Endothelial cell of umbilical vein (primary cell): Measurements from ENCODE around the gene FNBP1. TPM values are rescaled to one million over a fixed set of nuclear protein-coding genes. Genes with fewer than 3 reads are reported as not detected.

Experiments
- BruUV-seq: library from RNA; stranded (reverse); fragments of 400-500 nt; replicated peaks from 2 replicates; lab custom pipeline; 2021; lab: Mats Ljungman, UMichigan
- CTCF ChIA-PET: fragments of 300-600, 350-600 bp; sonication (Branson Sonifier 250); formaldehyde crosslinking; loops from one replicate; lab custom pipeline; 2021; ENCODE audit warnings: antibody characterized with exemption, inconsistent platforms; lab: Charles Lee
- POLR2A ChIA-PET: fragments of 300-600, 350-600 bp; sonication (Branson Sonifier 250); formaldehyde crosslinking; loops from one replicate; lab custom pipeline; 2021; ENCODE audit warnings: antibody characterized with exemption, inconsistent platforms; lab: Charles Lee
- DNase-seq: peaks from one replicate; pipeline ENCODE4 v3.0.0-alpha.2; 2011; ENCODE audit warnings: low read depth, low spot score
- FAIRE-seq: peaks from 2 replicates; lab custom pipeline; 2011; peaks lifted over from hg19 to GRCh38; lab: Jason Lieb, UNC
- H2AFZ ChIP-seq: 2 replicates; pipeline ENCODE4 v1.6.0; 2012; ENCODE audit warnings: low read depth, low read length, control low read depth, inconsistent platforms
- H3K27ac ChIP-seq: 2 replicates; pipeline ENCODE4 v1.5.1; 2011; ENCODE audit warnings: low read depth, mild to moderate bottlenecking, control low read depth, low read length, moderate library complexity; ENCODE audit not compliant: insufficient read depth
- H3K27me3 ChIP-seq, 2 experiments: 2 replicates each; pipeline versions ENCODE4 v1.6.0 to v1.6.1; 2011; ENCODE audit warnings: low read length in 2 of 2, mixed read lengths in 1 of 2; ENCODE audit not compliant: control insufficient read depth in 2 of 2, insufficient read depth in 2 of 2
- H3K36me3 ChIP-seq, 2 experiments: 2 replicates in 1 of 2; 3 replicates in 1 of 2; pipeline ENCODE4 v1.5.1; 2011; ENCODE audit warnings: low read length in 2 of 2, mild to moderate bottlenecking in 1 of 2, moderate library complexity in 1 of 2; ENCODE audit not compliant: control insufficient read depth in 2 of 2, insufficient read depth in 2 of 2; ENCODE audit errors: extremely low read depth in 1 of 2
- H3K4me1 ChIP-seq: 3 replicates; pipeline ENCODE4 v1.5.1; 2011; ENCODE audit warnings: mild to moderate bottlenecking, low read length; ENCODE audit not compliant: control insufficient read depth, insufficient read depth; ENCODE audit errors: extremely low read depth
- H3K4me2 ChIP-seq: 2 replicates; pipeline ENCODE4 v1.6.1; 2011; ENCODE audit warnings: low read length, control low read depth, mixed read lengths; ENCODE audit not compliant: insufficient read depth
- H3K4me3 ChIP-seq, 3 experiments: fragments of 200-600 bp in 1 of 3; sonication (generic), shearing (Covaris generic) in 1 of 3; replicated peaks in 1 of 3; 2 replicates each; pipeline ENCODE4 v1.5.1; 2011 to 2016; ENCODE audit warnings: control low read depth in 3 of 3, low read length in 3 of 3, mild to moderate bottlenecking in 2 of 3, inconsistent platforms in 1 of 3, low read depth in 1 of 3, moderate library complexity in 1 of 3; ENCODE audit not compliant: insufficient read depth in 1 of 3
- H3K79me2 ChIP-seq: 2 replicates; pipeline ENCODE4 v1.6.0; 2012; ENCODE audit warnings: low read length, inconsistent platforms; ENCODE audit not compliant: control insufficient read depth, insufficient read depth
- H3K9ac ChIP-seq: replicated peaks from 2 replicates; pipeline ENCODE3; 2011; ENCODE audit warnings: low read length, control low read depth; ENCODE audit not compliant: insufficient read depth; ENCODE audit errors: extremely low read depth
- H3K9me1 ChIP-seq: replicated peaks from 3 replicates; pipeline ENCODE4 v1.6.0; 2011; ENCODE audit warnings: mild to moderate bottlenecking, low read length; ENCODE audit not compliant: control insufficient read depth, insufficient read depth; ENCODE audit errors: extremely low read depth
- H3K9me3 ChIP-seq: replicated peaks from 2 replicates; pipeline ENCODE4 v1.5.1; 2012; ENCODE audit warnings: low read length, inconsistent platforms; ENCODE audit not compliant: control insufficient read depth, insufficient read depth
- H4K20me1 ChIP-seq: replicated peaks from 2 replicates; pipeline ENCODE3; 2011; ENCODE audit warnings: mild to moderate bottlenecking, low read length; ENCODE audit not compliant: control insufficient read depth, insufficient read depth; ENCODE audit errors: extremely low read depth
- CTCF ChIP-seq, 2 donors: IDR thresholded peaks; 1 replicate in 1 of 2; 2 replicates in 1 of 2; pipeline ENCODE4 v1.5.1; 2011; ENCODE audit warnings: low read length in 2 of 2, mild to moderate bottlenecking in 2 of 2, moderate library complexity in 2 of 2, control low read depth in 1 of 2, inconsistent platforms in 1 of 2, low read depth in 1 of 2; ENCODE audit not compliant: insufficient read depth in 1 of 2; ENCODE audit errors: extremely low read depth in 1 of 2
- EZH2 ChIP-seq: IDR thresholded peaks from 2 replicates; pipeline ENCODE4 v1.6.1; 2012; ENCODE audit warnings: borderline replicate concordance, low read depth, mild to moderate bottlenecking, moderate library complexity, low read length, inconsistent platforms; ENCODE audit not compliant: severe bottlenecking
- FOS ChIP-seq: IDR thresholded peaks from 2 replicates; pipeline ENCODE4 v1.6.1; 2011; ENCODE audit warnings: mild to moderate bottlenecking, low read length, moderate library complexity, borderline replicate concordance; ENCODE audit not compliant: insufficient read depth
- GATA2 ChIP-seq: IDR thresholded peaks from 2 replicates; pipeline ENCODE4 v1.7.0; 2011; ENCODE audit warnings: low read depth, mild to moderate bottlenecking, moderate library complexity, mixed read lengths, low read length; ENCODE audit not compliant: insufficient read length, insufficient read depth
- JUN ChIP-seq: IDR thresholded peaks from 2 replicates; pipeline ENCODE4 v1.6.1; 2011; ENCODE audit warnings: borderline replicate concordance, low read depth; ENCODE audit not compliant: insufficient read length, insufficient read depth
- MYC ChIP-seq: IDR thresholded peaks from one replicate; pipeline ENCODE4 v1.6.1; 2011; ENCODE audit warnings: mild to moderate bottlenecking, low read depth, low read length
- POLR2A ChIP-seq: IDR thresholded peaks from 2 replicates; pipeline ENCODE4 v1.6.1; 2012; ENCODE audit warnings: low read depth, mild to moderate bottlenecking, control low read depth, low read length
- POLR2AphosphoS5 ChIP-seq: IDR thresholded peaks from 2 replicates; pipeline ENCODE4 v1.6.1; 2012; ENCODE audit warnings: low read depth, mild to moderate bottlenecking, control low read depth, low read length, moderate library complexity; ENCODE audit not compliant: insufficient read depth
- dilution Hi-C: fragments of 300-500 bp; cut with MboI; formaldehyde crosslinking; loops from one replicate; pipeline ENCODE4 v1.15.0; 2019; ENCODE audit warnings: low sequenced_read_pairs; ENCODE audit not compliant: extremely low pct_ligation_motif_present
- intact Hi-C: fragments of 100-400 bp; cut with micrococcal nuclease; formaldehyde crosslinking; loops from one replicate; pipeline ENCODE4 v1.10.0; 2022
- polyA plus RNA-seq, 4 experiments: library from polyadenylated mRNA; depleted of rRNA in 3 of 4; stranded (reverse) in 3 of 4; unstranded in 1 of 4; fragments of >200 nt; gene quantifications; 2 replicates each; pipeline versions ENCODE4 v1.2.1 to v1.2.3, GENCODE V29; 2011 to 2012; ENCODE audit warnings: missing spikeins in 1 of 4
- total RNA-seq: library from RNA; stranded (reverse); gene quantifications from 2 replicates; pipeline ENCODE4 v1.2.3, GENCODE V29; 2021
- TF ChIP-seq, protein P1 (sequence below): IDR thresholded peaks from 2 replicates; pipeline ENCODE4 v1.6.1; 2011; ENCODE audit not compliant: insufficient read depth, insufficient read length

FNBP1 gene
- total and polyA plus RNA-seq, 2 donors (not counting 3 experiments of a cell fraction or from before 2014, with no cell fraction given): 10.9 to 43.9 TPM

GRCh38 chr9:130050462-130050861, 7.5 kb upstream of the FNBP1 start:
- H3K4me3 ChIP-seq: no peak overlapping the region
- H3K79me2 ChIP-seq: peaks cover 18% of the 10 kb centered on the region
- POLR2A ChIA-PET: no interaction called here
- peaks cover 22% of the 10 kb centered on the region for H3K4me1 ChIP-seq
- intact Hi-C loops (no loop called here), dilution Hi-C loops (no loop called here)
- BruUV-seq: no TSS peak
- no peak for FAIRE-seq
- H3K27me3 ChIP-seq: no peaks in the 10 kb centered on the region
- H3K9me1 ChIP-seq: no peaks in the 10 kb centered on the region
- CTCF ChIA-PET: interaction anchor here (0.9 to 1.0 kb wide), 2 partner anchors 14 to 186 kb away, joined by 3 read pairs; no protein-coding TSS in a partner anchor
- H3K27ac ChIP-seq: no peak overlapping the region
- no peaks in the 10 kb centered on the region for H3K36me3 ChIP-seq
- H3K4me2 ChIP-seq: no peak overlapping the region
- TF ChIP-seq CTCF (IDR thresholded peaks at IDR 0.05; ENCODE audit: extremely low read depth in 1 of 2, insufficient read depth in 1 of 2, low read depth in 1 of 2, low read length in 2 of 2): no peak
- TF ChIP-seq, protein P1, sequence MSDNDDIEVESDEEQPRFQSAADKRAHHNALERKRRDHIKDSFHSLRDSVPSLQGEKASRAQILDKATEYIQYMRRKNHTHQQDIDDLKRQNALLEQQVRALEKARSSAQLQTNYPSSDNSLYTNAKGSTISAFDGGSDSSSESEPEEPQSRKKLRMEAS: no peak
- TF ChIP-seq POLR2A: no peak
- no peak for TF ChIP-seq GATA2
- no peak for TF ChIP-seq POLR2AphosphoS5
- TF ChIP-seq EZH2: no peak
- no peak for TF ChIP-seq MYC
- TF ChIP-seq JUN: no peak
- no peak for TF ChIP-seq FOS
- H3K9me3 ChIP-seq: no peaks in the 10 kb centered on the region
- H3K9ac ChIP-seq: no peak overlapping the region
- no peak overlapping the region for H2AFZ ChIP-seq
- no peak for DNase-seq
- no peaks in the 10 kb centered on the region for H4K20me1 ChIP-seq
